ENCODE measurements around the gene PRKAG1. TPM values are rescaled to one million over a fixed set of nuclear protein-coding genes. Genes with fewer than 3 reads are reported as not detected.

The PRKAG1 gene
- total and polyA plus RNA-seq, 4 donors = 15.5 to 31.5 (median 20.9) TPM

DNA sequence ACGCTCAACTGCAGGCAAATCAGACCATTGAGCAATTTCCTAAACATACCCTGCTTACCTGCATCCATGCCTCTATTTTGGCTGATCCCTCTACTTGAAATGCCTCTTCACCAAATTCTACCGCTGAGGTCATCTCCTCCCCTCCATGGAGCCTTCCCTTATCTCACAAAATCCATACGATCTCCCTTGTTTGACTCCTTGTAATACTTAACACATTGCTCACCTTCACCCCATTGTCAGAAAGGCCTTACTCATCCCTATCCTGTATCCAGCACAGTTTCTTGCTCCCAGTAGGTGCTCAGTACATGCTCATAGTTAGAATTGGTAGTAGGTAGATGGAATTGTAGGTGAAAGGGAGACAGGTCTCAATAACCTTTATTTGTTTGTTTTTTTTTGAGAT is 24.8 kb downstream of the PRKAG1 start:
- Histone ChIP-seq H3K27me3 (ENCODE audit: control insufficient read depth in 4 of 4, insufficient read depth in 4 of 4, low read length in 3 of 4) (peaks cover 0 to 6% (median 2%) of the 10 kb centered on the region in 4 donors), H3K4me1 (ENCODE audit: control insufficient read depth in 4 of 4, insufficient read depth in 4 of 4, low read length in 3 of 4) (peaks cover 13 to 30% (median 21%) of the 10 kb centered on the region in 4 donors), H3K27ac (ENCODE audit: low read depth in 1 of 2, low read length in 2 of 2) (no peak overlapping the region), H3K36me3 (ENCODE audit: control insufficient read depth in 4 of 4, insufficient read depth in 3 of 4, low read depth in 1 of 4, low read length in 3 of 4) (no peaks in the 10 kb centered on the region), H3K4me3 (ENCODE audit: low read depth in 1 of 3, low read length in 3 of 3) (no peak overlapping the region), H3K9me3 (ENCODE audit: control insufficient read depth in 4 of 4, low read length in 3 of 4) (no peaks in the 10 kb centered on the region), H3K9ac (ENCODE audit: low read depth in 1 of 2, low read length in 2 of 2) (no peak overlapping the region)
- 79% methylated on average over 3 of the region's 3 CpGs for WGBS
- no peak for DNase-seq (ENCODE audit: low spot score)
- no peak for TF ChIP-seq EGR1 (IDR thresholded peaks at IDR 0.05; ENCODE audit: low read depth in 2 of 2)
- TF ChIP-seq, protein P1, sequence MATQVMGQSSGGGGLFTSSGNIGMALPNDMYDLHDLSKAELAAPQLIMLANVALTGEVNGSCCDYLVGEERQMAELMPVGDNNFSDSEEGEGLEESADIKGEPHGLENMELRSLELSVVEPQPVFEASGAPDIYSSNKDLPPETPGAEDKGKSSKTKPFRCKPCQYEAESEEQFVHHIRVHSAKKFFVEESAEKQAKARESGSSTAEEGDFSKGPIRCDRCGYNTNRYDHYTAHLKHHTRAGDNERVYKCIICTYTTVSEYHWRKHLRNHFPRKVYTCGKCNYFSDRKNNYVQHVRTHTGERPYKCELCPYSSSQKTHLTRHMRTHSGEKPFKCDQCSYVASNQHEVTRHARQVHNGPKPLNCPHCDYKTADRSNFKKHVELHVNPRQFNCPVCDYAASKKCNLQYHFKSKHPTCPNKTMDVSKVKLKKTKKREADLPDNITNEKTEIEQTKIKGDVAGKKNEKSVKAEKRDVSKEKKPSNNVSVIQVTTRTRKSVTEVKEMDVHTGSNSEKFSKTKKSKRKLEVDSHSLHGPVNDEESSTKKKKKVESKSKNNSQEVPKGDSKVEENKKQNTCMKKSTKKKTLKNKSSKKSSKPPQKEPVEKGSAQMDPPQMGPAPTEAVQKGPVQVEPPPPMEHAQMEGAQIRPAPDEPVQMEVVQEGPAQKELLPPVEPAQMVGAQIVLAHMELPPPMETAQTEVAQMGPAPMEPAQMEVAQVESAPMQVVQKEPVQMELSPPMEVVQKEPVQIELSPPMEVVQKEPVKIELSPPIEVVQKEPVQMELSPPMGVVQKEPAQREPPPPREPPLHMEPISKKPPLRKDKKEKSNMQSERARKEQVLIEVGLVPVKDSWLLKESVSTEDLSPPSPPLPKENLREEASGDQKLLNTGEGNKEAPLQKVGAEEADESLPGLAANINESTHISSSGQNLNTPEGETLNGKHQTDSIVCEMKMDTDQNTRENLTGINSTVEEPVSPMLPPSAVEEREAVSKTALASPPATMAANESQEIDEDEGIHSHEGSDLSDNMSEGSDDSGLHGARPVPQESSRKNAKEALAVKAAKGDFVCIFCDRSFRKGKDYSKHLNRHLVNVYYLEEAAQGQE (IDR thresholded peaks at IDR 0.05) = no peak
- TF ChIP-seq, protein P2, sequence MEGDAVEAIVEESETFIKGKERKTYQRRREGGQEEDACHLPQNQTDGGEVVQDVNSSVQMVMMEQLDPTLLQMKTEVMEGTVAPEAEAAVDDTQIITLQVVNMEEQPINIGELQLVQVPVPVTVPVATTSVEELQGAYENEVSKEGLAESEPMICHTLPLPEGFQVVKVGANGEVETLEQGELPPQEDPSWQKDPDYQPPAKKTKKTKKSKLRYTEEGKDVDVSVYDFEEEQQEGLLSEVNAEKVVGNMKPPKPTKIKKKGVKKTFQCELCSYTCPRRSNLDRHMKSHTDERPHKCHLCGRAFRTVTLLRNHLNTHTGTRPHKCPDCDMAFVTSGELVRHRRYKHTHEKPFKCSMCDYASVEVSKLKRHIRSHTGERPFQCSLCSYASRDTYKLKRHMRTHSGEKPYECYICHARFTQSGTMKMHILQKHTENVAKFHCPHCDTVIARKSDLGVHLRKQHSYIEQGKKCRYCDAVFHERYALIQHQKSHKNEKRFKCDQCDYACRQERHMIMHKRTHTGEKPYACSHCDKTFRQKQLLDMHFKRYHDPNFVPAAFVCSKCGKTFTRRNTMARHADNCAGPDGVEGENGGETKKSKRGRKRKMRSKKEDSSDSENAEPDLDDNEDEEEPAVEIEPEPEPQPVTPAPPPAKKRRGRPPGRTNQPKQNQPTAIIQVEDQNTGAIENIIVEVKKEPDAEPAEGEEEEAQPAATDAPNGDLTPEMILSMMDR (IDR thresholded peaks at IDR 0.05; ENCODE audit: low read depth, low read length, missing input control) = no peak
- TF ChIP-seq FOXA2 (IDR thresholded peaks at IDR 0.05) = no peak
- TF ChIP-seq, protein P3, sequence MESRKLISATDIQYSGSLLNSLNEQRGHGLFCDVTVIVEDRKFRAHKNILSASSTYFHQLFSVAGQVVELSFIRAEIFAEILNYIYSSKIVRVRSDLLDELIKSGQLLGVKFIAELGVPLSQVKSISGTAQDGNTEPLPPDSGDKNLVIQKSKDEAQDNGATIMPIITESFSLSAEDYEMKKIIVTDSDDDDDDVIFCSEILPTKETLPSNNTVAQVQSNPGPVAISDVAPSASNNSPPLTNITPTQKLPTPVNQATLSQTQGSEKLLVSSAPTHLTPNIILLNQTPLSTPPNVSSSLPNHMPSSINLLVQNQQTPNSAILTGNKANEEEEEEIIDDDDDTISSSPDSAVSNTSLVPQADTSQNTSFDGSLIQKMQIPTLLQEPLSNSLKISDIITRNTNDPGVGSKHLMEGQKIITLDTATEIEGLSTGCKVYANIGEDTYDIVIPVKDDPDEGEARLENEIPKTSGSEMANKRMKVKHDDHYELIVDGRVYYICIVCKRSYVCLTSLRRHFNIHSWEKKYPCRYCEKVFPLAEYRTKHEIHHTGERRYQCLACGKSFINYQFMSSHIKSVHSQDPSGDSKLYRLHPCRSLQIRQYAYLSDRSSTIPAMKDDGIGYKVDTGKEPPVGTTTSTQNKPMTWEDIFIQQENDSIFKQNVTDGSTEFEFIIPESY (IDR thresholded peaks at IDR 0.05) = no peak
- no peak for TF ChIP-seq NR2F2 (IDR thresholded peaks at IDR 0.05)
- TF ChIP-seq HNF4A (conservative IDR thresholded peaks at IDR 0.05) = no peak
- TF ChIP-seq RAD21 (IDR thresholded peaks at IDR 0.05) = no peak
- no peak for TF ChIP-seq FOXA1 (IDR thresholded peaks at IDR 0.05)

DNA sequence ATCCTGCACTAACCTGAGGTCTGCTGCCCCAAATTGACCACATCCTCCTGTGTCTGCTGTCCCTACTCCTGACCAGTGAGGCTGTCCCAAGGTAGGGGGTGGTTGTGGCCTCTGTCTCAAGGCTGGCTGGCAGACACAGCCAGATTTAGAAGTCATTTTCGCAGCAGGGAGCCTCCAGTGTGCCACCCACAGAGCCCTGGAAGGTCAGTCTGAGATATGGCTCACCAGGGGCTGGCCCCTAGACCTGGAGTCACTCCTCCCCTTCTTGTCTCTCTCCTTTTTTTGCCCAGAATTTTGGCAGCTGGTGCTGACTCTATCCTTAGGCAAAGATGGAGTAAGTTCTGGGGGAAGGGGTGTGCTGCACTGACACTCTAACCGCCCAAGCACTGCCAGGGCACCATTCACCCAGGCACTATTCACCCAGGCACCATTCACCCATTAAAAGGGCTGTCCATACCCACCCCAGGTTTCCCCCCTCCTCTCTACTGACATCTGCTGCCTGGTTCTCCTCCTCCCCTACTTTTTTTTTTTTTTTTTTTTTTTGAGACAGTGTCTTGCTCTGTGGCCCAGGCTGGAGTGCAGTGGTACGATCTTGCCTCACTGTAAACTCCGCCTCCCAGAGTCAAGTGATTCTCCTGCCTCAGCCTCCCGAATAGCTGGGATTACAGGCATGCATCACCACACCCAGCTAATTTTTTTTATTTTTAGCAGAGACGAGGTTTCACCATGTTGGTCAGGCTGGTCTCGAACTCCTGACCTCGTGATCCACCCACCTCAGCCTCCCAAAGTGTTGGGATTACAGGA is 27.1 kb downstream of the PRKAG1 start:
- DNase-seq (ENCODE audit: low spot score) = no peak
- WGBS = 73% methylated on average over 8 of the region's 8 CpGs
- Histone ChIP-seq H3K9ac (ENCODE audit: low read depth in 1 of 2, low read length in 2 of 2) (no peak overlapping the region), H3K9me3 (ENCODE audit: control insufficient read depth in 4 of 4, low read length in 3 of 4) (no peaks in the 10 kb centered on the region), H3K27ac (ENCODE audit: low read depth in 1 of 2, low read length in 2 of 2) (no peak overlapping the region), H3K27me3 (ENCODE audit: control insufficient read depth in 4 of 4, insufficient read depth in 4 of 4, low read length in 3 of 4) (peaks cover 0 to 6% (median 2%) of the 10 kb centered on the region in 4 donors), H3K36me3 (ENCODE audit: control insufficient read depth in 4 of 4, insufficient read depth in 3 of 4, low read depth in 1 of 4, low read length in 3 of 4) (no peaks in the 10 kb centered on the region), H3K4me3 (ENCODE audit: low read depth in 1 of 3, low read length in 3 of 3) (no peak overlapping the region), H3K4me1 (ENCODE audit: control insufficient read depth in 4 of 4, insufficient read depth in 4 of 4, low read length in 3 of 4) (peaks cover 0 to 10% (median 4%) of the 10 kb centered on the region in 4 donors)
- TF ChIP-seq TAF1 (conservative IDR thresholded peaks at IDR 0.05) (no peak), FOXA1 (IDR thresholded peaks at IDR 0.05) (no peak), SP1 (IDR thresholded peaks at IDR 0.05) (no peak), NR2F2 (IDR thresholded peaks at IDR 0.05) (no peak), FOXA2 (IDR thresholded peaks at IDR 0.05) (no peak), RXRA (IDR thresholded peaks at IDR 0.05) (no peak), YY1 (IDR thresholded peaks at IDR 0.05) (no peak), EGR1 (IDR thresholded peaks at IDR 0.05; ENCODE audit: low read depth in 2 of 2) (no peak), HNF4G (IDR thresholded peaks at IDR 0.05) (no peak), RAD21 (IDR thresholded peaks at IDR 0.05) (no peak), HNF4A (conservative IDR thresholded peaks at IDR 0.05) (no peak)
- TF ChIP-seq, protein P1 (IDR thresholded peaks at IDR 0.05) = no peak
- TF ChIP-seq, protein P4, sequence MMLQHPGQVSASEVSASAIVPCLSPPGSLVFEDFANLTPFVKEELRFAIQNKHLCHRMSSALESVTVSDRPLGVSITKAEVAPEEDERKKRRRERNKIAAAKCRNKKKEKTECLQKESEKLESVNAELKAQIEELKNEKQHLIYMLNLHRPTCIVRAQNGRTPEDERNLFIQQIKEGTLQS (IDR thresholded peaks at IDR 0.05) = no peak
- TF ChIP-seq, protein P2 (IDR thresholded peaks at IDR 0.05; ENCODE audit: low read depth, low read length, missing input control) = no peak
- TF ChIP-seq, protein P5, sequence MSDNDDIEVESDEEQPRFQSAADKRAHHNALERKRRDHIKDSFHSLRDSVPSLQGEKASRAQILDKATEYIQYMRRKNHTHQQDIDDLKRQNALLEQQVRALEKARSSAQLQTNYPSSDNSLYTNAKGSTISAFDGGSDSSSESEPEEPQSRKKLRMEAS (IDR thresholded peaks at IDR 0.05) = no peak

All from liver (tissue), 9 donors.